Activated CD8-positive, alpha-beta memory T cell treated with anti-CD3 and anti-CD28 coated beads, Interleukin-2, amount 50 U/mL, for 1 hour (primary cell): ENCODE measurements around the gene NCOA1.
A peak's percentile ranks its signal among the peaks of the same experiment; 100 is the strongest.
"Not testable (repeated sequence)": the region's sequence is repeated elsewhere in the genome, so short reads cannot be mapped to it uniquely, and the experiment has no call there.

ENCODE experiments used
- DNase-seq: peaks from one replicate; pipeline ENCODE4 v3.0.0-alpha.2; 2020; ENCODE audit errors: extremely low read depth

NCOA1 gene

GRCh38 chr2:24791452-24791851 is 300.4 kb downstream of the NCOA1 start:
- DNase-seq = no peak

DNA sequence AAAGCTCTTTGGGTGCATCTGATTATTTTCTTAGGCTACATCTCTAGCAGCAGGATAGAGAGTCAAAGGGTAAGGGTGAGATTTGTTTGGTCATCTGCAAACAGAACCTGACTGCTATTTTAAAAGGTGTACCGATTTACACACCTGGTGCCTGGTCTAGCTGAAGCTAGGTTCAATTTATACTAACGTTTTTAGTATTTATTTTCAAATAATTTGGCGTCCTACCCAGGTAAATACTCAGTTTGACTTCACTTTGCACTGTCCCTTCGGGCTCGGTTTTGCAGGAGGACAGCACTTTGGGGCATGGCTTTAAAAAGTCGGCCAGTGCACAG is 301.5 kb downstream of the NCOA1 start:
- DNase-seq = no peak

GRCh38 chr2:24792874-24793760 is 302.1 kb downstream of the NCOA1 start, which contains the start of the genes CENPO and PTRHD1:
Gene CENPO, plus strand, starts transcription at chr2:24793425. Its CDS starts 495 bp downstream, at chr2:24793920.
Gene PTRHD1, minus strand, starts transcription at chr2:24793391. Its CDS starts 14 bp downstream, at chr2:24793377.
- DNase-seq = peak; percentile 88

- DNase-seq = no peak
Observed at GRCh38 chr2:24793761-24794435, 302.8 kb downstream of the NCOA1 start.

DNA sequence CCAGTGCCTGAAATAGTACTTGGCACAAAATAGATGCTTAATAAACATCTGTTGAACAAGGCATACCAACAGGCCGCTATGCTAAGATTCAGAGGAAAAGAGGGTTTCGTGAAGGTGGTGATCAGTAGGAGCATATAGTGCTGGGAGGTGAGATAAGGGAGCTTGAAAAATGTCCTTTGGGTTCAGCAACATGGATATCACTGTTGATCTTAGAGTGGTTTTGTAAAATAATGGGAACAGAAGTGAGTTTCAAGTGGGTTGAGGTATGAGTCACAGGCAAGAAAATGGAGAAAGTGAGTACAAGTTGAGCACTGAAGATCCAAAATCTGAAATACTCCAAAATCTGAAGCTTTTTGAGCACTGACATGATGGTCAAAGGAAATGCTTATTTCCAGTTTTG is 306.6 kb downstream of the NCOA1 start:
- DNase-seq = no peak

DNA sequence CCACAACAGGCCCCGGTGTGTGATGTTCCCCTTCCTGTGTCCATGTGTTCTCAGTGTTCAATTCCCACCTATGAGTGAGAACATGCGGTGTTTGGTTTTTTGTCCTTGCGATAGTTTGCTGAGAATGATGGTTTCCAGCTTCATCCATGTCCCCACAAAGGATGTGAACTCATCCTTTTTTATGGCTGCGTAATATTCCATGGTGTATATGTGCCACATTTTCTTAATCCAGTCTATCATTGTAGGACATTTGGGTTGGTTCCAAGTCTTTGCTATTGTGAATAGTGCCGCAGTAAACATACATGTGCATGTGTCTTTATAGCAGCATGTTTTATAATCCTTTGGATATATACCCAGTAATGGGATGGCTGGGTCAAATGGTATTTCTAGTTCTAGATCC is 309.4 kb downstream of the NCOA1 start:
- not testable (repeated sequence) for DNase-seq

GRCh38 chr2:24805811-24806660 is 315.0 kb downstream of the NCOA1 start:
- not testable (repeated sequence) for DNase-seq

GRCh38 chr2:24806661-24807036 is 315.6 kb downstream of the NCOA1 start:
- no peak for DNase-seq

- DNase-seq = no peak
Observed at GRCh38 chr2:24809316-24810007, 318.4 kb downstream of the NCOA1 start.

DNA sequence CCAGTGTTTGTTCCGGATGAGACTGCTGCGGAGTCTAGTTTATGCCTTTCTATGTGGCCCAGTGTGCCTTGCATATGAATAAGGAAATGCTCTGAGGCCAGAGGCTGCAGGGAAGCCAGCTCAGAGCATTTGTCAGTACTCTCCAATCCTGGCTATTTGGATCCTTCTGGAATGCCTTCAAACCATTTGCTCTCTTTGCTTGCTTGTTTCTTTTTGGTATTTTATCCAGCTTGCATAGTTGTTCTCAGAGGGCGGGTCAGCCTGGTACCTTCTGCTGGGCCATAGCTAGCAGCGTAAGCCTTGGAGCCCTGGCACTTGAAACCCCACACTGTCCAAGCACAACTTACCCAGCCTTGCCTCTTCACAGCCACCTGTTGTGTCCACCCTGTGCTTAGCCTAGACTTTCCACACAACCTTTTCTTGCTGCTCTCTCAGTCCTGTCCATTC is 322.7 kb downstream of the NCOA1 start:
- DNase-seq = no peak

DNA sequence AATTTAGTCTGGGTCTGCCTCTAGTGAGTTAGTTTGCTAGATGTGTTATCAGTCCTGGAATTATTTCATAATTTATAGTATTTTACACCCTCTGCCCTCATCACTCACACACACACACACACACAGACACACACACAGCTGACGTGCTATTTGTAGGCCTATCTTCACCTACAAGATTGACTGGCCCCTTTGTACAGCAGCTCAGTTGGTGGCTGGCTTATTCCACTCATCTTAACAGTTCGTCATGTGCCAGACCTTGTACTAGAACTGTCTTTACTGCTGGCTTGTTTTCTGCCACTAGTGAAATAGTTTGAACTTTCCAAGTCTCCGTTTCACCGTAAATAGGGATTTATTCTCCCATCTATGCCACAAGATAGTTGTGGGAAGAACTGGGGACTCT is 323.5 kb downstream of the NCOA1 start:
- DNase-seq = no peak

GRCh38 chr2:24815171-24815570 is 324.1 kb downstream of the NCOA1 start:
- no peak for DNase-seq

GRCh38 chr2:24816404-24816803 is 325.4 kb downstream of the NCOA1 start:
- DNase-seq = no peak

DNA sequence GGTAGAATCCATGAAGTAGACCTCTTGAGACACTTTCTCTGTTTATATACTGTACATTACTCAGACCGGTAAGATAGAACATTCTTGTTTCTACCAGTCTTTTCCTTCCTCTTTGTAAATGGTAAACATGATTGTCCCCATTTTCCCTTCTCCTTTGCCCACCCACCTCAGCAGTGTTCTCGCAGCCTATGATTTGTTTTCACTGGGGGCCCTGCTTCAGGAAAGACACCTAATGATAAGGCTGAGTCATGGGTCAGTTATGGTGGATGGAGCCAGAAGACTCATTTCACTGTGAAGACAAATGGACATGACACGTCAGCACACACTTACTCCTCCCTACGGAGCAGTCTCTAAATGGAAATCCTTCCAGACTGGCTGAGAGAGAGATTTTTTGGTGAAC is 325.8 kb downstream of the NCOA1 start:
- DNase-seq = no peak

- no peak for DNase-seq
Observed at GRCh38 chr2:24818721-24819167, 327.7 kb downstream of the NCOA1 start.

DNA sequence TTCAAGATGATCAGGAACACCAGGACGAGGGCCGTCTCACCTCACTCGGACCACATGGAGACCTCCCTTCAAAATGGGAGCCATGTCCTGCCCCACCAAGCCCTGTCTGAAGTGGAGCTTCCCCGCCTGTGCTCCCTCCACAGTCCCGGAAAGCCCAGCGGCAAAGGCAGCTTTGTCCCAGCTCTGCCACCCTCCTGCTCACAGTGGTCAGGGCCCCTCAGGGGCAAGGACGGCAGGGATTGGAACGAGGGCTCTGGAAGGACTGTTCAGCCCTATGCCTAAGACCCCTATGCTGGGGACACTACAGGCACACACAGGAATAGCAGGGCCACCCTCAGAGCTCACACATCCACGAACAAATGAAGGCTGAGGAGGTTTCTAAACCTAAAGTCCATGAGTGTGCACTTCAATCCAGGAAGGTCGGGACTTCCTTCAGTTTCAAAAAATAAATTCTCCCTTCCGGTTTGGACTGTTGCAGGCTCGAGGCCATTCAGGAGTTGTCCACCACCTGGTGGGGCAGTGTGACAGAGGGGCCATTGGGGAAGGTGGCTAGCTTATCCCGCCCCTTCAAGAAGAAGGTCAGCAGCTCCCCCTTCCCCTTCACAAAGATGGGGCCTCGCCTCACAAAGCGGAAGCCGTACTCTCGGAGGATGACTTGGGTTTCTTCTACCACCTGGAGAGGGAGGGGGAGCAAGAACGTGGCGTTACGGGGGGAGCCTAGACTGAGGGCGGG is 328.6 kb downstream of the NCOA1 start:
- no peak for DNase-seq

- DNase-seq = no peak
Observed at GRCh38 chr2:24820175-24820513, 329.1 kb downstream of the NCOA1 start.
